Hepatocyte (in vitro differentiated cells): ENCODE results near the gene TRPV3. TPM values are rescaled to one million over a fixed set of nuclear protein-coding genes. Genes with fewer than 3 reads are reported as not detected.

Experiments used
- DNase-seq: peaks from one replicate; pipeline ENCODE4 v3.0.0-alpha.2; 2016; ENCODE audit warnings: low spot score
- H2AFZ ChIP-seq: fragments of 200-600 bp; sonication (generic); 2 replicates; pipeline ENCODE4 v1.6.0; 2016; ENCODE audit warnings: antibody characterized with exemption, mild to moderate bottlenecking
- H3K27ac ChIP-seq: fragments of 200-600 bp; sonication (generic); 2 replicates; pipeline ENCODE4 v1.5.1; 2016; ENCODE audit warnings: mild to moderate bottlenecking
- H3K27me3 ChIP-seq: fragments of 200-600 bp; sonication (generic); 2 replicates; pipeline ENCODE4 v1.6.1; 2016
- H3K36me3 ChIP-seq: fragments of 200-600 bp; sonication (generic); replicated peaks from 2 replicates; pipeline ENCODE4 v1.5.1; 2016; ENCODE audit warnings: low read depth; ENCODE audit not compliant: insufficient read depth
- H3K4me1 ChIP-seq: fragments of 200-600 bp; sonication (generic); 2 replicates; pipeline ENCODE4 v1.5.1; 2016; ENCODE audit warnings: mild to moderate bottlenecking, moderate library complexity; ENCODE audit not compliant: insufficient read depth
- H3K4me2 ChIP-seq: fragments of 200-600 bp; sonication (generic); 2 replicates; pipeline ENCODE4 v1.6.0; 2016
- H3K4me3 ChIP-seq: fragments of 200-600 bp; sonication (generic); 2 replicates; pipeline ENCODE4 v1.5.1; 2016; ENCODE audit warnings: mild to moderate bottlenecking
- H3K79me2 ChIP-seq: fragments of 200-600 bp; sonication (generic); 2 replicates; pipeline ENCODE4 v1.6.0; 2017; ENCODE audit warnings: mild to moderate bottlenecking
- H3K9me2 ChIP-seq: fragments of 200-600 bp; sonication (generic); replicated peaks from 2 replicates; pipeline ENCODE4 v1.6.0; 2017; ENCODE audit warnings: mild to moderate bottlenecking; ENCODE audit not compliant: insufficient read depth
- H3K9me3 ChIP-seq: fragments of 200-600 bp; sonication (generic); 2 replicates; pipeline ENCODE4 v1.5.1; 2016; ENCODE audit warnings: low read depth, mild to moderate bottlenecking
- H4K20me1 ChIP-seq: fragments of 200-600 bp; sonication (generic); 2 replicates; pipeline ENCODE4 v1.6.0; 2016; ENCODE audit warnings: mild to moderate bottlenecking; ENCODE audit not compliant: insufficient read depth, poor library complexity, severe bottlenecking
- CTCF ChIP-seq: fragments of 200-600 bp; sonication (generic); IDR thresholded peaks from 2 replicates; pipeline ENCODE4 v1.5.1; 2016; ENCODE audit warnings: antibody characterized with exemption, mild to moderate bottlenecking; ENCODE audit not compliant: poor library complexity
- EZH2 ChIP-seq: fragments of 200-600 bp; sonication (generic); IDR thresholded peaks from 2 replicates; pipeline ENCODE4 v1.6.1; 2016; ENCODE audit warnings: antibody characterized with exemption, mild to moderate bottlenecking, borderline replicate concordance
- EZH2phosphoT487 ChIP-seq: fragments of 200-600 bp; sonication (generic); IDR thresholded peaks from one replicate; pipeline ENCODE4 v1.6.1; 2018; ENCODE audit warnings: antibody characterized with exemption, mild to moderate bottlenecking, low read depth, moderate library complexity; ENCODE audit not compliant: unreplicated experiment, severe bottlenecking
- WGBS: methylation state at CpG from one replicate; pipeline ENCODE4 v1.1.6; 2016; ENCODE audit warnings: low lambda C conversion rate; ENCODE audit errors: missing lambda C conversion rate; 5-methylcytosine and 5-hydroxymethylcytosine counted together
- polyA plus RNA-seq: library from polyadenylated mRNA; unstranded; fragments of >200 nt; fragmentation: Nextera tagmentation; extraction: Ambion mirVana; gene quantifications from 2 replicates; pipeline ENCODE4 v1.2.1, GENCODE V29; 2016
- total RNA-seq: library from RNA; depleted of rRNA; stranded (reverse); fragments of >200 nt; gene quantifications from 2 replicates; pipeline ENCODE4 v1.2.3, GENCODE V29; 2014

Gene TRPV3
- total and polyA plus RNA-seq, 2 experiments from 2014 or later, result 1.4 to 2.6 TPM

GRCh38 chr17:3596804-3597464, 39.3 kb upstream of the TRPV3 start:
- 96% methylated on average over 27 of the region's 27 CpGs for WGBS
- Histone ChIP-seq H3K27ac (no peak overlapping the region), H3K36me3 (no peaks in the 10 kb centered on the region), H3K27me3 (no peaks in the 10 kb centered on the region), H3K9me2 (no peaks in the 10 kb centered on the region), H3K9me3 (no peaks in the 10 kb centered on the region), H3K4me1 (no peaks in the 10 kb centered on the region), H3K4me2 (no peak overlapping the region), H2AFZ (no peak overlapping the region), H4K20me1 (no peaks in the 10 kb centered on the region), H3K4me3 (no peak overlapping the region), H3K79me2 (no peaks in the 10 kb centered on the region)
- no peak for DNase-seq
- TF ChIP-seq EZH2phosphoT487 (no peak), CTCF (no peak), EZH2 (no peak)

- Histone ChIP-seq H3K9me3 (no peaks in the 10 kb centered on the region), H3K4me3 (no peak overlapping the region), H3K4me1 (no peaks in the 10 kb centered on the region), H2AFZ (no peak overlapping the region), H3K27me3 (no peaks in the 10 kb centered on the region), H3K4me2 (no peak overlapping the region), H3K9me2 (no peaks in the 10 kb centered on the region), H3K79me2 (no peaks in the 10 kb centered on the region), H4K20me1 (no peaks in the 10 kb centered on the region), H3K27ac (no peak overlapping the region), H3K36me3 (no peaks in the 10 kb centered on the region)
- no peak for DNase-seq
- TF ChIP-seq EZH2 (no peak), EZH2phosphoT487 (no peak), CTCF (no peak)
- 87% methylated on average over 15 of the region's 15 CpGs for WGBS
Observed at GRCh38 chr17:3594976-3595375, 37.4 kb upstream of the TRPV3 start.

GRCh38 chr17:3594051-3594800, 36.6 kb upstream of the TRPV3 start:
- Histone ChIP-seq H3K36me3 (no peaks in the 10 kb centered on the region), H3K4me2 (no peak overlapping the region), H3K27ac (no peak overlapping the region), H3K4me3 (no peak overlapping the region), H4K20me1 (no peaks in the 10 kb centered on the region), H3K4me1 (no peaks in the 10 kb centered on the region), H3K9me2 (no peaks in the 10 kb centered on the region), H3K27me3 (no peaks in the 10 kb centered on the region), H3K9me3 (no peaks in the 10 kb centered on the region), H3K79me2 (no peaks in the 10 kb centered on the region), H2AFZ (no peak overlapping the region)
- TF ChIP-seq EZH2 (no peak), CTCF (no peak), EZH2phosphoT487 (no peak)
- WGBS, result 63% methylated on average over 11 of the region's 11 CpGs
- no peak for DNase-seq
